Heart left ventricle (tissue), 13 donors: ENCODE measurements around the gene SMCO4.

ENCODE experiments used
- CTCF ChIP-seq, 12 donors: fragments of 200-600 bp; sonication (generic) in 4 of 12; IDR thresholded peaks; one replicate each; pipeline versions ENCODE4 v1.5.0 to v1.8.0; 2018 to 2022; ENCODE audit warnings: antibody characterized with exemption in 12 of 12, mild to moderate bottlenecking in 5 of 12
- POLR2A ChIP-seq, 2 donors: fragments of 450-650 bp; IDR thresholded peaks; one replicate each; pipeline ENCODE4 v1.6.1; 2017; ENCODE audit warnings: antibody characterized with exemption in 2 of 2, mild to moderate bottlenecking in 2 of 2, moderate library complexity in 2 of 2
- donor health status: ischemic (EF 13 %, LVEDD 7.1; RV severe dilation, severe dysfunction).
- donor health status: DM: no; HTN: yes; CAD: no.
- donor health status: DM: no; HTN: no; CAD: no.
- donor health status: ischemic (EF 25% LVEDD 6.9; RV normal size, moderate dysfunction).
- donor health status: ischemic (EF 25% LVEDD 5.7; RV mildly dilated, moderate dysfunction).
- donor health status: ischemic (EF 35%, LVEDD 5.7; RV mildly dilated, moderate dysfunction).
- donor health status: nonischemic (EF 11% LVEDD 7.7; RV severe dilation, severe dysfunction).
- donor health status: DM: yes; HTN: yes; CAD: no.
- donor health status: PGD.
- donor health status: ischemic (EF 29% LVEDD 5.4; RV normal size, mild dysfunction).
- donor health status: nonischemic (EF 23%, LVEDD 6.1; RV moderate dilation, normal function).

DNA sequence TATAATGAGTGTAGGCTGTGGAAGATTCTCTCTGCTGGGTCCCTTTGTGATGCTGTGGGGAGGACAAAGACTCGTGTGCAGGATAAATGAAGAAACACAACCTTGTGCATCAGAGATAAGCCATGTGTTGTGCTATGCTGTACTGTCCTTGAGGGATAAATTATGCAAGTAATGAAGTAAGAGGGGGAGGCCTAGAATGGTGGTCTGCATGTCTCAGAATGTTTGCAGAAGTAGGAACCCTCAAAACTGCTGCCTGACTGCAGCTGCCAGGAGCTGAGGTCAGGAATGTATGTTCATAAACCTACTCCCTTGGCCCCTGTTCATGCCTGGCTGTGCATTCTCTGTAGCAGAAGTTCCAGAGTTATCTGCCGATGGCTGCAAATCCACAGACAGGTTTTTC, 4.6 kb upstream of the SMCO4 start:
- no peak for TF ChIP-seq CTCF (IDR thresholded peaks at IDR 0.05)
- no peak for TF ChIP-seq POLR2A (IDR thresholded peaks at IDR 0.05)
